HG03025 (cell line): Measurements from ENCODE around the gene SAMMSON.

Experiments
- ATAC-seq: cut with Tn5 transposase; IDR thresholded peaks from one replicate; pipeline ENCODE4 v1.9.1; 2021; ENCODE audit warnings: mild to moderate bottlenecking, moderate library complexity; ENCODE audit not compliant: unreplicated experiment, low FRiP score

Gene SAMMSON

GRCh38 chr3:70006089-70006488, 6.6 kb downstream of the SAMMSON start:
- ATAC-seq: no peak

GRCh38 chr3:70010346-70010745, 10.8 kb downstream of the SAMMSON start:
- no peak for ATAC-seq

GRCh38 chr3:70011582-70011981, 12.0 kb downstream of the SAMMSON start:
- ATAC-seq: no peak

GRCh38 chr3:70020906-70021660, 21.6 kb downstream of the SAMMSON start:
- no peak for ATAC-seq

- ATAC-seq: no peak
These were observed 28.8 kb downstream of the SAMMSON start for GRCh38 chr3:70028361-70028760.

GRCh38 chr3:70038693-70039092, 39.2 kb downstream of the SAMMSON start:
- no peak for ATAC-seq

- no peak for ATAC-seq
These were observed 40.9 kb downstream of the SAMMSON start for GRCh38 chr3:70040386-70040785.

GRCh38 chr3:70042641-70043040, 43.1 kb downstream of the SAMMSON start:
- no peak for ATAC-seq

GRCh38 chr3:70049761-70050160, 50.2 kb downstream of the SAMMSON start:
- ATAC-seq: no peak

GRCh38 chr3:70053293-70053692, 53.8 kb downstream of the SAMMSON start:
- no peak for ATAC-seq

- ATAC-seq: no peak
These were observed 56.5 kb downstream of the SAMMSON start for GRCh38 chr3:70056081-70056480.

- no peak for ATAC-seq
These were observed 57.9 kb downstream of the SAMMSON start for GRCh38 chr3:70057426-70057825.

- no peak for ATAC-seq
These were observed 61.6 kb downstream of the SAMMSON start for GRCh38 chr3:70061096-70061495.

GRCh38 chr3:70064194-70064779, 64.8 kb downstream of the SAMMSON start:
- ATAC-seq: no peak

- no peak for ATAC-seq
These were observed 66.2 kb downstream of the SAMMSON start for GRCh38 chr3:70065696-70066253.

- ATAC-seq: no peak
These were observed 68.5 kb downstream of the SAMMSON start for GRCh38 chr3:70067860-70068521.

GRCh38 chr3:70069557-70069956, 70.0 kb downstream of the SAMMSON start:
- ATAC-seq: no peak

- ATAC-seq: no peak
These were observed 71.6 kb downstream of the SAMMSON start for GRCh38 chr3:70071138-70071537.

GRCh38 chr3:70072180-70072579, 72.6 kb downstream of the SAMMSON start:
- ATAC-seq: no peak

- ATAC-seq: no peak
These were observed 73.2 kb downstream of the SAMMSON start for GRCh38 chr3:70072754-70073153.

- ATAC-seq: no peak
These were observed 75.6 kb downstream of the SAMMSON start for GRCh38 chr3:70075101-70075500.
